ENCODE results near the gene ATP13A1. TPM values are rescaled to one million over a fixed set of nuclear protein-coding genes. Genes with fewer than 3 reads are reported as not detected.
A peak's percentile ranks its signal among the peaks of the same experiment; 100 is the strongest.

The ATP13A1 gene
- total RNA-seq, 1 donor from 2014 or later, result 74.8 TPM

GRCh38 chr19:19661141-19661674 is 2.3 kb downstream of the ATP13A1 start:
- H3K27ac Mint-ChIP-seq, result peak overlapping the region; percentile 94

GRCh38 chr19:19659646-19660245 is 3.7 kb downstream of the ATP13A1 start:
- H3K4me1 Mint-ChIP-seq (ENCODE audit: low read depth), result peaks cover 18% of the 10 kb centered on the region
- H3K36me3 Mint-ChIP-seq (ENCODE audit: low read depth), result peaks cover 62% of the 10 kb centered on the region
- no peak overlapping the region for H3K27ac Mint-ChIP-seq
- no peak for DNase-seq (ENCODE audit: low spot score)
- intact Hi-C loops (cut with micrococcal nuclease), result loop anchor here (10.0 kb wide), 1 partner anchor 905 kb away; the partner anchor contains the start of gene ZNF737
- H3K4me3 Mint-ChIP-seq (ENCODE audit: low read depth), result no peak overlapping the region
- no peaks in the 10 kb centered on the region for H3K9me3 Mint-ChIP-seq
- no peaks in the 10 kb centered on the region for H3K27me3 Mint-ChIP-seq (ENCODE audit: low read depth)

More at GRCh38 chr19:19661141-19661674, 2.3 kb downstream of the ATP13A1 start:
- Mint-ChIP-seq H3K4me1 (ENCODE audit: low read depth) (peaks cover 18% of the 10 kb centered on the region), H3K9me3 (no peaks in the 10 kb centered on the region), H3K4me3 (ENCODE audit: low read depth) (peak overlapping the region; percentile 89), H3K36me3 (ENCODE audit: low read depth) (peaks cover 51% of the 10 kb centered on the region), H3K27me3 (ENCODE audit: low read depth) (no peaks in the 10 kb centered on the region)
- intact Hi-C loops (cut with micrococcal nuclease), result loop anchor here (10.0 kb wide), 1 partner anchor 904 kb away; the partner anchor contains the start of gene ZNF737
- DNase-seq (ENCODE audit: low spot score), result no peak

GRCh38 chr19:19657397-19657783 is 6.1 kb downstream of the ATP13A1 start:
- no peak for DNase-seq (ENCODE audit: low spot score)
- Mint-ChIP-seq H3K36me3 (ENCODE audit: low read depth) (peaks cover 72% of the 10 kb centered on the region), H3K27me3 (ENCODE audit: low read depth) (no peaks in the 10 kb centered on the region), H3K27ac (no peak overlapping the region), H3K4me1 (ENCODE audit: low read depth) (peaks cover 12% of the 10 kb centered on the region), H3K4me3 (ENCODE audit: low read depth) (no peak overlapping the region), H3K9me3 (no peaks in the 10 kb centered on the region)
- intact Hi-C loops (cut with micrococcal nuclease), result no loop called here

- Mint-ChIP-seq H3K27me3 (ENCODE audit: low read depth) (no peaks in the 10 kb centered on the region), H3K27ac (no peak overlapping the region), H3K4me1 (ENCODE audit: low read depth) (peaks cover 6% of the 10 kb centered on the region), H3K36me3 (ENCODE audit: low read depth) (peaks cover 72% of the 10 kb centered on the region), H3K4me3 (ENCODE audit: low read depth) (no peak overlapping the region), H3K9me3 (no peaks in the 10 kb centered on the region)
- intact Hi-C loops (cut with micrococcal nuclease), result no loop called here
- DNase-seq (ENCODE audit: low spot score), result no peak
Measured at GRCh38 chr19:19656451-19657396, 6.8 kb downstream of the ATP13A1 start.

- no peak for DNase-seq (ENCODE audit: low spot score)
- no peaks in the 10 kb centered on the region for H3K4me1 Mint-ChIP-seq (ENCODE audit: low read depth)
- no peaks in the 10 kb centered on the region for H3K9me3 Mint-ChIP-seq
- H3K4me3 Mint-ChIP-seq (ENCODE audit: low read depth), result no peak overlapping the region
- peaks cover 69% of the 10 kb centered on the region for H3K36me3 Mint-ChIP-seq (ENCODE audit: low read depth)
- no peaks in the 10 kb centered on the region for H3K27me3 Mint-ChIP-seq (ENCODE audit: low read depth)
- no peak overlapping the region for H3K27ac Mint-ChIP-seq
- intact Hi-C loops (cut with micrococcal nuclease), result no loop called here
Measured at GRCh38 chr19:19655641-19656343, 7.7 kb downstream of the ATP13A1 start.

GRCh38 chr19:19655051-19655594 is 8.4 kb downstream of the ATP13A1 start:
- Mint-ChIP-seq H3K36me3 (ENCODE audit: low read depth) (peaks cover 72% of the 10 kb centered on the region), H3K4me3 (ENCODE audit: low read depth) (no peak overlapping the region), H3K4me1 (ENCODE audit: low read depth) (no peaks in the 10 kb centered on the region), H3K9me3 (no peaks in the 10 kb centered on the region), H3K27me3 (ENCODE audit: low read depth) (no peaks in the 10 kb centered on the region), H3K27ac (no peak overlapping the region)
- DNase-seq (ENCODE audit: low spot score), result no peak
- intact Hi-C loops (cut with micrococcal nuclease), result no loop called here

- Mint-ChIP-seq H3K27ac (no peak overlapping the region), H3K4me3 (ENCODE audit: low read depth) (no peak overlapping the region), H3K9me3 (no peaks in the 10 kb centered on the region), H3K4me1 (ENCODE audit: low read depth) (no peaks in the 10 kb centered on the region), H3K36me3 (ENCODE audit: low read depth) (peaks cover 73% of the 10 kb centered on the region), H3K27me3 (ENCODE audit: low read depth) (no peaks in the 10 kb centered on the region)
- intact Hi-C loops (cut with micrococcal nuclease), result no loop called here
- DNase-seq (ENCODE audit: low spot score), result no peak
Measured at GRCh38 chr19:19654441-19654840, 9.0 kb downstream of the ATP13A1 start.

- Mint-ChIP-seq H3K4me3 (ENCODE audit: low read depth) (no peak overlapping the region), H3K9me3 (no peaks in the 10 kb centered on the region), H3K4me1 (ENCODE audit: low read depth) (no peaks in the 10 kb centered on the region), H3K27ac (no peak overlapping the region), H3K36me3 (ENCODE audit: low read depth) (peaks cover 73% of the 10 kb centered on the region), H3K27me3 (ENCODE audit: low read depth) (no peaks in the 10 kb centered on the region)
- intact Hi-C loops (cut with micrococcal nuclease), result no loop called here
- no peak for DNase-seq (ENCODE audit: low spot score)
Measured at GRCh38 chr19:19653597-19654147, 9.8 kb downstream of the ATP13A1 start.

- no peak overlapping the region for H3K27ac Mint-ChIP-seq
- H3K4me1 Mint-ChIP-seq (ENCODE audit: low read depth), result no peaks in the 10 kb centered on the region
- DNase-seq (ENCODE audit: low spot score), result no peak
- no peak overlapping the region for H3K4me3 Mint-ChIP-seq (ENCODE audit: low read depth)
- intact Hi-C loops (cut with micrococcal nuclease), result no loop called here
- no peaks in the 10 kb centered on the region for H3K9me3 Mint-ChIP-seq
- H3K36me3 Mint-ChIP-seq (ENCODE audit: low read depth), result peaks cover 72% of the 10 kb centered on the region
- H3K27me3 Mint-ChIP-seq (ENCODE audit: low read depth), result no peaks in the 10 kb centered on the region
Measured at GRCh38 chr19:19652482-19653295, 10.8 kb downstream of the ATP13A1 start.

GRCh38 chr19:19651076-19651475 is 12.4 kb downstream of the ATP13A1 start:
- intact Hi-C loops (cut with micrococcal nuclease), result no loop called here
- H3K36me3 Mint-ChIP-seq (ENCODE audit: low read depth), result peaks cover 70% of the 10 kb centered on the region
- no peak for DNase-seq (ENCODE audit: low spot score)
- no peak overlapping the region for H3K27ac Mint-ChIP-seq
- H3K9me3 Mint-ChIP-seq, result no peaks in the 10 kb centered on the region
- no peaks in the 10 kb centered on the region for H3K27me3 Mint-ChIP-seq (ENCODE audit: low read depth)
- H3K4me3 Mint-ChIP-seq (ENCODE audit: low read depth), result no peak overlapping the region
- no peaks in the 10 kb centered on the region for H3K4me1 Mint-ChIP-seq (ENCODE audit: low read depth)

- Mint-ChIP-seq H3K4me1 (ENCODE audit: low read depth) (no peaks in the 10 kb centered on the region), H3K36me3 (ENCODE audit: low read depth) (peaks cover 71% of the 10 kb centered on the region), H3K4me3 (ENCODE audit: low read depth) (no peak overlapping the region), H3K27ac (no peak overlapping the region), H3K9me3 (no peaks in the 10 kb centered on the region), H3K27me3 (ENCODE audit: low read depth) (no peaks in the 10 kb centered on the region)
- DNase-seq (ENCODE audit: low spot score), result no peak
- intact Hi-C loops (cut with micrococcal nuclease), result no loop called here
Measured at GRCh38 chr19:19650331-19650730, 13.1 kb downstream of the ATP13A1 start.

All from activated T-helper 2 cell treated with anti-CD3 and anti-CD28 coated beads, Interferon-gamma antibody, Interleukin-2, Interleukin-4, amounts not matched to agents 10 μg/mL and 5 μg/mL and 100 μg/mL, durations not matched to agents 14 hours and 24 hours and 36 hours (primary cell).